Measurements from ENCODE around the gene METTL25. TPM values are rescaled to one million over a fixed set of nuclear protein-coding genes. Genes with fewer than 3 reads are reported as not detected.
A peak's percentile ranks its signal among the peaks of the same experiment; 100 is the strongest.
"Not testable (repeated sequence)": the region's sequence is repeated elsewhere in the genome, so short reads cannot be mapped to it uniquely, and the experiment has no call there.

METTL25 gene
- total RNA-seq, 4 donors from 2014 or later, result 1.5 to 23.2 (median 12.2) TPM

- Histone ChIP-seq H3K4me3 (peak overlapping the region in 3 of 4 donors; percentile 80 to 86 (median 85)), H3K36me3 (peaks cover 0 to 13% (median 2%) of the 10 kb centered on the region in 4 donors), H3K4me1 (peaks cover 4 to 41% (median 24%) of the 10 kb centered on the region in 4 donors), H3K9me3 (no peaks in the 10 kb centered on the region), H3K27ac (peak overlapping the region; percentile 88 to 95 (median 89)), H3K27me3 (no peaks in the 10 kb centered on the region)
- no peak for DNase-seq
- WGBS, 2 donors (ENCODE audit: low coverage in 1 of 2), result 6 to 9% methylated on average over 4 of the region's 4 CpGs
- in situ Hi-C loops (cut with MboI; ENCODE audit: low pct_ligation_motif_present in 1 of 4, low pct_unique_long_range_greater_than_20kb in 1 of 4, low sequenced_read_pairs in 3 of 4) (no loop called here), intact Hi-C loops (cut with DNase I; ENCODE audit: low total_unique reads) (loop anchor here (10.0 kb wide), 1 partner anchor 714 kb away; no protein-coding TSS in a partner anchor)
- no peak for TF ChIP-seq POLR2AphosphoS5 (IDR thresholded peaks at IDR 0.05)
- no peak for TF ChIP-seq CTCF (IDR thresholded peaks at IDR 0.05)
- no peak for TF ChIP-seq POLR2A (IDR thresholded peaks at IDR 0.05)
- no peak for TF ChIP-seq EP300 (IDR thresholded peaks at IDR 0.05; ENCODE audit: low read depth)
Measured at GRCh38 chr12:82359115-82359478, 768 bp downstream of the METTL25 start.

- H3K36me3 ChIP-seq; intact Hi-C loops (cut with DNase I; ENCODE audit: low total_unique reads); DNase-seq; H3K27me3 ChIP-seq; H3K4me3 ChIP-seq; H3K27ac ChIP-seq; in situ Hi-C loops (cut with MboI; ENCODE audit: low pct_ligation_motif_present in 1 of 4, low pct_unique_long_range_greater_than_20kb in 1 of 4, low sequenced_read_pairs in 3 of 4); H3K9me3 ChIP-seq: not testable (repeated sequence)
- 96 to 100% methylated on average over 2 to 11 of the region's 11 CpGs for WGBS, 2 donors (ENCODE audit: low coverage in 1 of 2)
- H3K4me1 ChIP-seq, result peaks cover 4 to 34% (median 24%) of the 10 kb centered on the region in 4 donors
Measured at GRCh38 chr12:82360834-82361233, 2.5 kb downstream of the METTL25 start.

GRCh38 chr12:82361461-82361915 lies 3.2 kb downstream of the METTL25 start:
- intact Hi-C loops (cut with DNase I; ENCODE audit: low total_unique reads) (no loop called here), in situ Hi-C loops (cut with MboI; ENCODE audit: low pct_ligation_motif_present in 1 of 4, low pct_unique_long_range_greater_than_20kb in 1 of 4, low sequenced_read_pairs in 3 of 4) (no loop called here)
- 69 to 100% methylated on average over 2 to 8 of the region's 22 CpGs for WGBS, 2 donors (ENCODE audit: low coverage in 1 of 2)
- H3K36me3 ChIP-seq, result no peaks in the 10 kb centered on the region
- no peaks in the 10 kb centered on the region for H3K27me3 ChIP-seq
- H3K4me1 ChIP-seq, result peaks cover 2 to 28% (median 21%) of the 10 kb centered on the region in 4 donors
- H3K27ac ChIP-seq, result no peak overlapping the region
- TF ChIP-seq POLR2A (IDR thresholded peaks at IDR 0.05) (no peak), POLR2AphosphoS5 (IDR thresholded peaks at IDR 0.05) (no peak), CTCF (IDR thresholded peaks at IDR 0.05) (no peak), EP300 (IDR thresholded peaks at IDR 0.05; ENCODE audit: low read depth) (no peak)
- H3K9me3 ChIP-seq, result no peaks in the 10 kb centered on the region
- H3K4me3 ChIP-seq, result no peak overlapping the region
- no peak for DNase-seq

- no peak overlapping the region for H3K27ac ChIP-seq
- no peaks in the 10 kb centered on the region for H3K9me3 ChIP-seq
- WGBS, 2 donors (ENCODE audit: low coverage in 1 of 2), result 89 to 94% methylated on average over 1 to 4 of the region's 4 CpGs
- intact Hi-C loops (cut with DNase I; ENCODE audit: low total_unique reads) (no loop called here), in situ Hi-C loops (cut with MboI; ENCODE audit: low pct_ligation_motif_present in 1 of 4, low pct_unique_long_range_greater_than_20kb in 1 of 4, low sequenced_read_pairs in 3 of 4) (no loop called here)
- H3K27me3 ChIP-seq, result no peaks in the 10 kb centered on the region
- H3K36me3 ChIP-seq, result no peaks in the 10 kb centered on the region
- no peak for TF ChIP-seq CTCF (IDR thresholded peaks at IDR 0.05)
- no peak for TF ChIP-seq POLR2A (IDR thresholded peaks at IDR 0.05)
- TF ChIP-seq POLR2AphosphoS5 (IDR thresholded peaks at IDR 0.05), result no peak
- no peak for DNase-seq
- H3K4me3 ChIP-seq, result no peak overlapping the region
- H3K4me1 ChIP-seq, result peaks cover 0 to 15% (median 10%) of the 10 kb centered on the region in 4 donors
Measured at GRCh38 chr12:82363990-82364389, 5.7 kb downstream of the METTL25 start.

- WGBS, 2 donors (ENCODE audit: low coverage in 1 of 2), result 57% methylated on average over 1 of the region's 1 CpG; no CpG with 5 or more reads in 1 of the 2 donors
- in situ Hi-C loops (cut with MboI; ENCODE audit: low pct_ligation_motif_present in 1 of 4, low pct_unique_long_range_greater_than_20kb in 1 of 4, low sequenced_read_pairs in 3 of 4), result no loop called here
- intact Hi-C loops (cut with DNase I; ENCODE audit: low total_unique reads), result no loop called here
- no peaks in the 10 kb centered on the region for H3K27me3 ChIP-seq
- H3K36me3 ChIP-seq, result no peaks in the 10 kb centered on the region
- H3K9me3 ChIP-seq, result no peaks in the 10 kb centered on the region
- no peaks in the 10 kb centered on the region for H3K4me1 ChIP-seq
- DNase-seq, result no peak
- no peak overlapping the region for H3K4me3 ChIP-seq
- no peak for TF ChIP-seq CTCF (IDR thresholded peaks at IDR 0.05)
- no peak for TF ChIP-seq POLR2AphosphoS5 (IDR thresholded peaks at IDR 0.05)
- no peak overlapping the region for H3K27ac ChIP-seq
Measured at GRCh38 chr12:82366197-82366596, 7.9 kb downstream of the METTL25 start.
